Glutamatergic neuron (in vitro differentiated cells): ENCODE data around the gene CAMK1G. TPM values are rescaled to one million over a fixed set of nuclear protein-coding genes. Genes with fewer than 3 reads are reported as not detected.

ENCODE experiments used
- DNase-seq: peaks from one replicate; pipeline ENCODE4 v3.0.0; 2022
- H3K27ac Mint-ChIP-seq: one replicate; pipeline ENCODE4 v1.8.0; 2020; ENCODE audit warnings: mild to moderate bottlenecking, mixed read lengths, inconsistent platforms; ENCODE audit not compliant: unreplicated experiment
- H3K27me3 Mint-ChIP-seq: one replicate; pipeline ENCODE4 v1.8.0; 2020; ENCODE audit warnings: mild to moderate bottlenecking, moderate library complexity, mixed read lengths, inconsistent platforms; ENCODE audit not compliant: unreplicated experiment
- H3K36me3 Mint-ChIP-seq: one replicate; pipeline ENCODE4 v1.8.0; 2020; ENCODE audit warnings: mild to moderate bottlenecking, mixed read lengths, inconsistent platforms; ENCODE audit not compliant: unreplicated experiment
- H3K4me1 Mint-ChIP-seq: one replicate; pipeline ENCODE4 v1.8.0; 2020; ENCODE audit warnings: mild to moderate bottlenecking, low read depth, mixed read lengths, inconsistent platforms; ENCODE audit not compliant: unreplicated experiment
- H3K4me3 Mint-ChIP-seq: one replicate; pipeline ENCODE4 v1.8.0; 2020; ENCODE audit warnings: mild to moderate bottlenecking, mixed read lengths, inconsistent platforms; ENCODE audit not compliant: unreplicated experiment
- H3K9me3 Mint-ChIP-seq: one replicate; pipeline ENCODE4 v1.8.0; 2020; ENCODE audit warnings: mild to moderate bottlenecking, moderate library complexity, mixed read lengths, inconsistent platforms; ENCODE audit not compliant: unreplicated experiment
- CTCF ChIP-seq: fragments of 200-600 bp; sonication (generic); IDR thresholded peaks from one replicate; pipeline ENCODE4 v1.5.0; 2021; ENCODE audit not compliant: partially characterized antibody, unreplicated experiment
- total RNA-seq: library from RNA; stranded (reverse); fragmentation: NEBNext Ultra II Directional; extraction: Animal tissue kit (Norgen Biotek cat#: 25700); gene quantifications from one replicate; pipeline ENCODE4 v1.2.1, GENCODE V29; 2021; ENCODE audit not compliant: unreplicated experiment

Gene CAMK1G
- total RNA-seq, 1 donor from 2014 or later, result 2.0 TPM

DNA sequence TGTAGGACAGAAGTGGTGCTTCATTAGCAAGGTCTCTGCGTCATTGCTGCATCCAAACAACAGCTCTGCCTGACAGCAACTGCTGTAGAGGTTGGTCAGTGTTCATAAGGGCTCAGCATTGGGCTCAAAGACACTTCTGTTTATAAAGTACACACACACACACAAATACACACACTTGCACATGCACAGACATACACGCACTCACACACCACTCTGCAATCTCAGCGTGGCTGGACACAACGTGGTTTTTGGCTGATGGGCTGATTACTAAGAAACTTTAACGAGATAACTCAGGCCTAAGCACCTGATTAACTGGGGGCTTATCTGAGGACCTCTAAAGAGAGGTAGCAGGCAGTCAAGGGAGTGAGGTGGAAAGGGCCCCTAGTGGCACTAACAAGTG lies 20.4 kb downstream of the CAMK1G start:
- TF ChIP-seq CTCF, result no peak
- no peaks in the 10 kb centered on the region for H3K36me3 Mint-ChIP-seq
- H3K4me3 Mint-ChIP-seq, result no peak overlapping the region
- peaks cover 4% of the 10 kb centered on the region for H3K27me3 Mint-ChIP-seq
- peaks cover 2% of the 10 kb centered on the region for H3K4me1 Mint-ChIP-seq
- no peak overlapping the region for H3K27ac Mint-ChIP-seq
- no peak for DNase-seq
- peaks cover 2% of the 10 kb centered on the region for H3K9me3 Mint-ChIP-seq

DNA sequence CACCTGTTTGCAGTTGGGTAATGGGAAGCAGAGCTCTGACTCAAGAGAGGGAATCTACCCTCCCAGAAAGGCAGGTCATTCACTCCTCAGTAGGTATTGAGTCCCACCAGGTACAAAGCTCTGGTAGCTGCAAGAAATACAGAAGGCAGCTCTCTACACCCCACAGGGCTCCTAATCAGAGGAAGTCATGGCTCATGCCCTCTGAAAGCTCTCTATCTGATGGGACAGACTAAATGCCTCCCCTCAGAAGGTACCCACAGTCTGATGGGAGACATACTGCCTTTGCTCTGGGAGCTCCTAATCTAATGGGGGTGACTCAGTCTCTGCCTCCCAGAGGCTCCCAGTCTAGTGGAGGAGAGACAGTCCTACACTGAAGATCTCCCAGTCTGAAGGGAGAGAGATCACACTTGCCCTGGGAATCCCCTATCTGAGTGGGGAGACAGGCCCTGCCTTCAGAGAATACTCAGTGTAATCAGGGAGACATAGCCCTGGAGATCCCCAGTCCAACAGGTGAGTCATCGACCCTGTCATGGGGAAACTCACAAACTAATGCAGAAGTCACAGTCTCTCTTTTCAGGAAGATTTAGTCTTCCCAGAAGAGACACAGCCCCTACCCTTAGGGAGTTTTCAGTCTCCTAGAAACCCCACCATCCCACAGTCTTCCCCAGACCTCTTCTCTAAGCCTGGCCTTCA lies 23.7 kb downstream of the CAMK1G start:
- peaks cover 2% of the 10 kb centered on the region for H3K9me3 Mint-ChIP-seq
- H3K4me3 Mint-ChIP-seq, result no peak overlapping the region
- H3K27ac Mint-ChIP-seq, result no peak overlapping the region
- H3K27me3 Mint-ChIP-seq, result peaks cover 4% of the 10 kb centered on the region
- H3K4me1 Mint-ChIP-seq, result peaks cover 2% of the 10 kb centered on the region
- DNase-seq, result no peak
- no peaks in the 10 kb centered on the region for H3K36me3 Mint-ChIP-seq
- no peak for TF ChIP-seq CTCF

- peaks cover 4% of the 10 kb centered on the region for H3K27me3 Mint-ChIP-seq
- no peak for TF ChIP-seq CTCF
- no peak for DNase-seq
- H3K4me1 Mint-ChIP-seq, result peaks cover 2% of the 10 kb centered on the region
- H3K4me3 Mint-ChIP-seq, result no peak overlapping the region
- peaks cover 2% of the 10 kb centered on the region for H3K9me3 Mint-ChIP-seq
- no peak overlapping the region for H3K27ac Mint-ChIP-seq
- H3K36me3 Mint-ChIP-seq, result no peaks in the 10 kb centered on the region
Measured at GRCh38 chr1:209607795-209608178, 24.3 kb downstream of the CAMK1G start.

- Mint-ChIP-seq H3K27me3 (no peaks in the 10 kb centered on the region), H3K4me1 (no peaks in the 10 kb centered on the region), H3K27ac (no peak overlapping the region), H3K9me3 (peaks cover 2% of the 10 kb centered on the region), H3K4me3 (no peak overlapping the region), H3K36me3 (no peaks in the 10 kb centered on the region)
- DNase-seq, result no peak
- no peak for TF ChIP-seq CTCF
Measured at GRCh38 chr1:209609041-209609790, 25.7 kb downstream of the CAMK1G start.
